ENCODE measurements around the gene ZNF385B. TPM values are rescaled to one million over a fixed set of nuclear protein-coding genes. Genes with fewer than 3 reads are reported as not detected.

The ZNF385B gene
- total RNA-seq, 1 donor from 2014 or later, result not detected

DNA sequence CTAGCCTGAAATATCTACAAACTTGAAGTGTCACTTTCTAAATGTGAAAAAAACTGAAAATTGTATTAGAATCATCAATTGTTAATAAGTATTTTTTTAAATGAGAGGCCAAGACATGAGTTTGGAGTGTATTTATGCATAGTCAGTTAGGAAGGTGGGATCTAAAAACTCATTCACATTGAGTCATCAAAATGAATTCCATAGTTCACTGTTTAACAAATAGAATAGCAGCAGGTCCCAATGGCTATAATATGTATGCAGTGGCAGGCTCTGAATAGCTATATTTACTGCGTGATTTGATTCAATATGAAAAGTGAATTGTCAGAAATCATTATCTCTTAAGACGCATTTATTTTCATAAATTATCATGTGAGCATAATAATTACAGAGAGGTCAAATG, 256.1 kb downstream of the ZNF385B start:
- Mint-ChIP-seq H3K36me3 (ENCODE audit: low read depth) (no peaks in the 10 kb centered on the region), H3K27ac (no peak overlapping the region), H3K4me1 (no peaks in the 10 kb centered on the region), H3K27me3 (peaks cover under 1% of the 10 kb centered on the region), H3K4me3 (no peak overlapping the region), H3K9me3 (no peaks in the 10 kb centered on the region)
- POLR2A ChIA-PET, result no interaction called here
- ATAC-seq (ENCODE audit: low read depth) (no peak), DNase-seq (no peak)
- intact Hi-C loops (cut with micrococcal nuclease), result no loop called here
- TF ChIP-seq, protein P1, sequence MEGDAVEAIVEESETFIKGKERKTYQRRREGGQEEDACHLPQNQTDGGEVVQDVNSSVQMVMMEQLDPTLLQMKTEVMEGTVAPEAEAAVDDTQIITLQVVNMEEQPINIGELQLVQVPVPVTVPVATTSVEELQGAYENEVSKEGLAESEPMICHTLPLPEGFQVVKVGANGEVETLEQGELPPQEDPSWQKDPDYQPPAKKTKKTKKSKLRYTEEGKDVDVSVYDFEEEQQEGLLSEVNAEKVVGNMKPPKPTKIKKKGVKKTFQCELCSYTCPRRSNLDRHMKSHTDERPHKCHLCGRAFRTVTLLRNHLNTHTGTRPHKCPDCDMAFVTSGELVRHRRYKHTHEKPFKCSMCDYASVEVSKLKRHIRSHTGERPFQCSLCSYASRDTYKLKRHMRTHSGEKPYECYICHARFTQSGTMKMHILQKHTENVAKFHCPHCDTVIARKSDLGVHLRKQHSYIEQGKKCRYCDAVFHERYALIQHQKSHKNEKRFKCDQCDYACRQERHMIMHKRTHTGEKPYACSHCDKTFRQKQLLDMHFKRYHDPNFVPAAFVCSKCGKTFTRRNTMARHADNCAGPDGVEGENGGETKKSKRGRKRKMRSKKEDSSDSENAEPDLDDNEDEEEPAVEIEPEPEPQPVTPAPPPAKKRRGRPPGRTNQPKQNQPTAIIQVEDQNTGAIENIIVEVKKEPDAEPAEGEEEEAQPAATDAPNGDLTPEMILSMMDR (IDR thresholded peaks at IDR 0.05), result no peak
- CTCF ChIA-PET, result no interaction called here

DNA sequence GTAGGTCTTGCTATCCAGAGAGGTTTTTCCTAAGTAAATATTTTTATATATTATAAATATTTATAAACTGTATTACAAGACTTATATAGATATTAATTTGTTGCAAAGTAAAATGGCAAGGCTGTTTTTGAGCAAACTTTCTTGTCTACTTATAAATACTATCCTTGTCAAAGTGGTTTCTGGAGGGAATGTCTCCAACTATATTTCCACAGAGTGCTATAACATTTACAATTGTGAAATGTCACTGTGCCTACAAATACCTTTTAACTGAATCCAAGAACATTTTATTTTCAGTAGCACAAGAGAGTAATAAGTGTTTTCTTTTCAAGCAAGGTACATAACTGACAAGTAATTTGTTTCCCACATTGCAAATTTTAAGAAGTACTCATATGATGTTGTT, 256.8 kb downstream of the ZNF385B start:
- H3K27ac Mint-ChIP-seq, result no peak overlapping the region
- TF ChIP-seq, protein P1 (IDR thresholded peaks at IDR 0.05), result no peak
- H3K4me3 Mint-ChIP-seq, result no peak overlapping the region
- no peaks in the 10 kb centered on the region for H3K4me1 Mint-ChIP-seq
- H3K27me3 Mint-ChIP-seq, result no peaks in the 10 kb centered on the region
- intact Hi-C loops (cut with micrococcal nuclease), result no loop called here
- ATAC-seq (ENCODE audit: low read depth) (no peak), DNase-seq (no peak)
- CTCF ChIA-PET, result no interaction called here
- no peaks in the 10 kb centered on the region for H3K9me3 Mint-ChIP-seq
- no peaks in the 10 kb centered on the region for H3K36me3 Mint-ChIP-seq (ENCODE audit: low read depth)
- POLR2A ChIA-PET, result no interaction called here

DNA sequence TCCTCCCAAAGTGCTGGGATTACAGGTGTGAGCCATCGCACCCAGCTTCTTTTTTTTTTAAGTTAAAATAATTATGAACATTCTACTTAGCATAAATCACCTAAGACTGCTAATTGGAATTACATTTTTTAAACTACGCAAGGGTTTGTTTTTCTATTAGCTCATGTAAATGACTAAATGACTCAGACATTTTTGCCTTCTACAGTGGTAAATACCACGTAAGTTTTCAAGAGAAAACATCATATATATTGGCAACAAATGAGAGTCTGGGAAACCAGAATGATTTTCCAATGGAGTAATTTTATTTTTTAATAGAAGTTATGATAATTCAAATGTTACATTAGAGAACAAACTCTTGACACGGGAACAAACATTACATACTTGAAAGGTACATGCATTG, 259.0 kb downstream of the ZNF385B start:
- Mint-ChIP-seq H3K4me1 (no peaks in the 10 kb centered on the region), H3K36me3 (ENCODE audit: low read depth) (no peaks in the 10 kb centered on the region), H3K4me3 (no peak overlapping the region), H3K27ac (no peak overlapping the region), H3K27me3 (no peaks in the 10 kb centered on the region), H3K9me3 (no peaks in the 10 kb centered on the region)
- ChIA-PET CTCF (no interaction called here), POLR2A (interaction anchor here (0.5 kb wide), 1 partner anchor 380 kb away, joined by 3 read pairs; no protein-coding TSS in a partner anchor)
- TF ChIP-seq, protein P1 (IDR thresholded peaks at IDR 0.05), result no peak
- intact Hi-C loops (cut with micrococcal nuclease), result no loop called here
- ATAC-seq (ENCODE audit: low read depth) (no peak), DNase-seq (no peak)

DNA sequence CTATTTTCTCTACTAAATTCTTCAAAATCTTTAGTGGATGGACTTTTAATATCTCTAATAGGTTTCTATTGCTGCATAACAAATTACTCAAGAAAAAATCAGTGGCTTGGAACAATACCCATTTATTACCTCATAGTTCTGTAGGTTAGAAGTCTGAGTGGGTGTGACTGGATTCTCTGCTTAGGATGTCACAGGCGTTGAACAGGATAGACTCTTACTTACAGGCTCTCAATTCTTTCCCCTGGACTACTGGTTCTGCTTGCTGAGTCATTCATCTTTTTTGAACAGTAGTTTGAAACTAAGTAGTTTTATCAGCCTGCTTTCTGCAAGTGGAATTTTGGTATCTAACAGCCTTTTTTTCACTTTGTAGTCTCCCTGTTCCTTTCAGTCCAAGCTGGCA, 265.4 kb downstream of the ZNF385B start:
- H3K4me1 Mint-ChIP-seq, result no peaks in the 10 kb centered on the region
- intact Hi-C loops (cut with micrococcal nuclease), result no loop called here
- POLR2A ChIA-PET, result no interaction called here

DNA sequence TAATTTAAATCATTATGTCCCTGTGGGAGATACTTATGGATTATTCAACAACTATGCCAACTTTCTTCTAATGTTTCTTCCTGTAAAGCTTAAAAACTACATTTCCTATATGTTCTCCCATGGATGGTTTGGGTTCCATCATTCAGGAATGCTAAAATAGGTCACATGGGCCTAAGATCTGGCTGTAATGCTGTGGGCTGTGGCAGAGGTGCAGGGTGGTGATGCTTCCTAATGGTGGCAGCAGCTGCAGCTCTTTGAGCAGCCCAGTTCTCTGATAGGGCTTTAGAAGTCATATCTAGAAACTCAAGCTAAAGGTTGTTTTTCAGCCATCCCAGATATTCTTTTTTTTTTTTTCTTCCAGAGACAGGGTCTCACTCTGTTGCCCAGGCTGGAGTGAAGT, 266.1 kb downstream of the ZNF385B start:
- H3K4me1 Mint-ChIP-seq, result no peaks in the 10 kb centered on the region
- ChIA-PET CTCF (no interaction called here), POLR2A (no interaction called here)
- no peaks in the 10 kb centered on the region for H3K36me3 Mint-ChIP-seq (ENCODE audit: low read depth)
- H3K9me3 Mint-ChIP-seq, result no peaks in the 10 kb centered on the region
- intact Hi-C loops (cut with micrococcal nuclease), result no loop called here
- no peak overlapping the region for H3K27ac Mint-ChIP-seq
- ATAC-seq (ENCODE audit: low read depth) (no peak), DNase-seq (no peak)
- H3K27me3 Mint-ChIP-seq, result peaks cover 1% of the 10 kb centered on the region
- TF ChIP-seq, protein P1 (IDR thresholded peaks at IDR 0.05), result no peak
- no peak overlapping the region for H3K4me3 Mint-ChIP-seq

More for the DNA sequence above, 265.4 kb downstream of the ZNF385B start:
- DNase-seq (no peak), ATAC-seq (ENCODE audit: low read depth) (no peak)
- CTCF ChIA-PET, result no interaction called here
- TF ChIP-seq, protein P1 (IDR thresholded peaks at IDR 0.05), result no peak
- no peak overlapping the region for H3K27ac Mint-ChIP-seq
- H3K4me3 Mint-ChIP-seq, result no peak overlapping the region
- no peaks in the 10 kb centered on the region for H3K9me3 Mint-ChIP-seq
- H3K27me3 Mint-ChIP-seq, result no peaks in the 10 kb centered on the region
- H3K36me3 Mint-ChIP-seq (ENCODE audit: low read depth), result no peaks in the 10 kb centered on the region
